HUDEP-2 (cell line): Measurements from ENCODE around the gene PDCL2.
"Not testable (repeated sequence)": the region's sequence is repeated elsewhere in the genome, so short reads cannot be mapped to it uniquely, and the experiment has no call there.

Experiments
- DNase-seq, 76 experiments: peaks; one replicate each; lab custom pipeline; 2025; ENCODE audit not compliant: unreplicated experiment in 76 of 76; lab: John Stamatoyannopoulos, UW

The PDCL2 gene

GRCh38 chr4:55592014-55592413 lies at the start of gene PDCL2:
PDCL2 (minus strand) TSS chr4:55592245; CDS start chr4:55592109, 136 bp downstream.
- no peak for DNase-seq

- no peak for DNase-seq
Observed at GRCh38 chr4:55637272-55637820, 45.3 kb upstream of the PDCL2 start.

- DNase-seq: no peak
Observed at GRCh38 chr4:55636656-55636999, 44.6 kb upstream of the PDCL2 start.

GRCh38 chr4:55635741-55636655 lies 44.0 kb upstream of the PDCL2 start, which contains the start of gene NMU:
NMU (minus strand) TSS chr4:55636298; CDS start chr4:55636192, 106 bp downstream.
- peak in 47 of 76 experiments; percentile 3 to 60 (median 28) for DNase-seq

- DNase-seq: peak in 15 of 76 experiments; percentile 0 to 39 (median 7)
Observed at GRCh38 chr4:55635282-55635681, 43.2 kb upstream of the PDCL2 start.

- no peak for DNase-seq
Observed at GRCh38 chr4:55634417-55635128, 42.5 kb upstream of the PDCL2 start.

- no peak for DNase-seq
Observed at GRCh38 chr4:55633903-55634302, 41.9 kb upstream of the PDCL2 start.

GRCh38 chr4:55625835-55626234 lies 33.8 kb upstream of the PDCL2 start:
- no peak for DNase-seq

GRCh38 chr4:55624063-55624462 lies 32.0 kb upstream of the PDCL2 start:
- not testable (repeated sequence) for DNase-seq

GRCh38 chr4:55618546-55619143 lies 26.6 kb upstream of the PDCL2 start:
- DNase-seq: no peak

- DNase-seq: no peak
Observed at GRCh38 chr4:55617587-55618197, 25.6 kb upstream of the PDCL2 start.

- DNase-seq: peak in 11 of 76 experiments; percentile 0 to 52 (median 16)
Observed at GRCh38 chr4:55615008-55615407, 23.0 kb upstream of the PDCL2 start.

GRCh38 chr4:55613621-55614020 lies 21.6 kb upstream of the PDCL2 start:
- no peak for DNase-seq

- DNase-seq: no peak
Observed at GRCh38 chr4:55612341-55612740, 20.3 kb upstream of the PDCL2 start.

GRCh38 chr4:55611358-55612059 lies 19.5 kb upstream of the PDCL2 start:
- DNase-seq: no peak

GRCh38 chr4:55610381-55610780 lies 18.3 kb upstream of the PDCL2 start:
- no peak for DNase-seq

- DNase-seq: peak in 26 of 76 experiments; percentile 0 to 40 (median 11)
Observed at GRCh38 chr4:55609393-55609866, 17.4 kb upstream of the PDCL2 start.

GRCh38 chr4:55608591-55608990 lies 16.5 kb upstream of the PDCL2 start:
- no peak for DNase-seq

GRCh38 chr4:55604996-55605395 lies 13.0 kb upstream of the PDCL2 start:
- DNase-seq: no peak

- no peak for DNase-seq
Observed at GRCh38 chr4:55600640-55601039, 8.6 kb upstream of the PDCL2 start.
